Progenitor cell of endocrine pancreas (in vitro differentiated cells): ENCODE results near the gene DIRAS2. TPM values are rescaled to one million over a fixed set of nuclear protein-coding genes. Genes with fewer than 3 reads are reported as not detected.

ENCODE experiments used
- DNase-seq: peaks from one replicate; pipeline ENCODE4 v3.0.0; 2021; ENCODE audit warnings: low spot score; ENCODE audit not compliant: unreplicated experiment
- H3K27ac Mint-ChIP-seq: 2 replicates; pipeline ENCODE4 v1.8.0; 2021; ENCODE audit warnings: mild to moderate bottlenecking, moderate library complexity, mixed read lengths
- H3K27me3 Mint-ChIP-seq: 2 replicates; pipeline ENCODE4 v1.8.0; 2021; ENCODE audit warnings: mixed read lengths
- H3K36me3 Mint-ChIP-seq: 2 replicates; pipeline ENCODE4 v1.8.0; 2022; ENCODE audit warnings: mixed read lengths; ENCODE audit not compliant: insufficient read depth
- H3K4me1 Mint-ChIP-seq: 2 replicates; pipeline ENCODE4 v1.8.0; 2021; ENCODE audit warnings: low read depth, mixed read lengths
- H3K4me3 Mint-ChIP-seq: 2 replicates; pipeline ENCODE4 v1.8.0; 2021; ENCODE audit warnings: low read depth, mild to moderate bottlenecking, moderate library complexity, mixed read lengths
- H3K9me3 Mint-ChIP-seq: 2 replicates; pipeline ENCODE4 v1.8.0; 2021; ENCODE audit warnings: low read depth, mixed read lengths
- total RNA-seq: library from RNA; stranded (reverse); gene quantifications from 2 replicates; pipeline ENCODE4 v1.2.1, GENCODE V29; 2021
- TF ChIP-seq, protein P1 (sequence below): fragments of 200-600 bp; sonication (generic); IDR thresholded peaks from one replicate; pipeline ENCODE4 v1.5.0; 2021; ENCODE audit warnings: antibody characterized with exemption, mild to moderate bottlenecking; ENCODE audit not compliant: unreplicated experiment

DIRAS2 gene
- total RNA-seq, 1 donor from 2014 or later: not detected

- no peak for DNase-seq
- Mint-ChIP-seq H3K36me3 (peaks cover 2% of the 10 kb centered on the region), H3K27me3 (peaks cover 87% of the 10 kb centered on the region)
These were observed 3.1 kb upstream of the DIRAS2 start for GRCh38 chr9:90645721-90646120.

DNA sequence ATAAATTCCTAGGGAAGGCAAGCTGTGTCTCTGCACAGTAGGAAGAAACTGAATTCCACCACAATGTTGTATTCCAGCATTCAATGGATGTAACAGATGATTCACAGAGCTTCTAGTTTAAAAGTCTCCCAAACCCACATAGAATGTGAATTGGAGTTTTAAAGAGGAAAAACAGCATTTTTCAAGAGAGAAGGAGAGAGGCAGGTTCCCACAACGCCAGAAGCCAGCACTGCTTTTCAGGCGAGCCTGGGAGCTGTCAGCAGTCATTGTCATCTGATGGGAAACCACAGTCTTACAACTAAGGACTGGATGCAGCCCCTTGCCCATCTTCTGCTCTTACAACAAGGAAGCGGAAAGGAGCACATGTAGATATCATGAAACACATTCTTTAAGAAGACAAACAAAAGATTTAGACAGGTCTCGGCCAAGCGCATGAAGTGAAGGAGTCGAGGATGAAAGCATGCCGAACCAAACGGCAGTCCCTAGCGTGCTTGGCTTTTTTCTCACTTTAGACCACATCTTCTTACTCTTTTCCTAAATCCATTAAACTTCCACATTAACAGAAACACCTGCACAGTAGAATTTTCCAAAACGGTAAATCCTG lies 638 bp downstream of the DIRAS2 start:
- TF ChIP-seq, protein P1, sequence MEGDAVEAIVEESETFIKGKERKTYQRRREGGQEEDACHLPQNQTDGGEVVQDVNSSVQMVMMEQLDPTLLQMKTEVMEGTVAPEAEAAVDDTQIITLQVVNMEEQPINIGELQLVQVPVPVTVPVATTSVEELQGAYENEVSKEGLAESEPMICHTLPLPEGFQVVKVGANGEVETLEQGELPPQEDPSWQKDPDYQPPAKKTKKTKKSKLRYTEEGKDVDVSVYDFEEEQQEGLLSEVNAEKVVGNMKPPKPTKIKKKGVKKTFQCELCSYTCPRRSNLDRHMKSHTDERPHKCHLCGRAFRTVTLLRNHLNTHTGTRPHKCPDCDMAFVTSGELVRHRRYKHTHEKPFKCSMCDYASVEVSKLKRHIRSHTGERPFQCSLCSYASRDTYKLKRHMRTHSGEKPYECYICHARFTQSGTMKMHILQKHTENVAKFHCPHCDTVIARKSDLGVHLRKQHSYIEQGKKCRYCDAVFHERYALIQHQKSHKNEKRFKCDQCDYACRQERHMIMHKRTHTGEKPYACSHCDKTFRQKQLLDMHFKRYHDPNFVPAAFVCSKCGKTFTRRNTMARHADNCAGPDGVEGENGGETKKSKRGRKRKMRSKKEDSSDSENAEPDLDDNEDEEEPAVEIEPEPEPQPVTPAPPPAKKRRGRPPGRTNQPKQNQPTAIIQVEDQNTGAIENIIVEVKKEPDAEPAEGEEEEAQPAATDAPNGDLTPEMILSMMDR: no peak
- Mint-ChIP-seq H3K9me3 (no peaks in the 10 kb centered on the region), H3K4me3 (peak overlapping the region; percentile 82), H3K27ac (peak overlapping the region; percentile 33), H3K4me1 (peaks cover 5% of the 10 kb centered on the region), H3K27me3 (peaks cover 86% of the 10 kb centered on the region), H3K36me3 (no peaks in the 10 kb centered on the region)
- DNase-seq: no peak

More at GRCh38 chr9:90645721-90646120, 3.1 kb upstream of the DIRAS2 start:
- TF ChIP-seq, protein P1: no peak
- no peak overlapping the region for H3K4me3 Mint-ChIP-seq
- peaks cover 5% of the 10 kb centered on the region for H3K9me3 Mint-ChIP-seq
- H3K27ac Mint-ChIP-seq: no peak overlapping the region
- peaks cover 5% of the 10 kb centered on the region for H3K4me1 Mint-ChIP-seq

DNA sequence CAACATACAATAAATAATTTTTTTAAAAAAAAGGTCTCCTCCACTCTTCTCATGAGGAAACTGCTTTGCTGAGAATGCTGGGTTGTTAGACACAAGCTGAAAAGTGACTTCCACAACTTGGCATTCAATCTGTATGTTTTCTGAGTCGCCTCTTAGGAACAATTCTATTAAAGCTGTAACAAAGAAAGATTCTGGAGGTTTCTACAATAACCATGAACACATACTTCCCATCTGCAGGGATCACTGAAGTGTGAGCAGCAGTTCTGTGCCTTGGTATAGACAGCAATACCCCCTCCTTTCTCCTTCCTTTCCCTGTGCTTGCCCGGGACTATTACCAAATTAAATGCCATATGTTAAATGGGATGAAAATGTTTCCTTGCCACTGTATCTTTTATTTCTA lies 1.5 kb downstream of the DIRAS2 start:
- TF ChIP-seq, protein P1: no peak
- Mint-ChIP-seq H3K27me3 (peaks cover 77% of the 10 kb centered on the region), H3K4me3 (no peak overlapping the region), H3K9me3 (no peaks in the 10 kb centered on the region), H3K27ac (no peak overlapping the region), H3K4me1 (peaks cover 5% of the 10 kb centered on the region), H3K36me3 (no peaks in the 10 kb centered on the region)
- DNase-seq: no peak

GRCh38 chr9:90640361-90640760 lies 2.3 kb downstream of the DIRAS2 start:
- TF ChIP-seq, protein P1: no peak
- peaks cover 70% of the 10 kb centered on the region for H3K27me3 Mint-ChIP-seq
- peaks cover 5% of the 10 kb centered on the region for H3K4me1 Mint-ChIP-seq
- H3K36me3 Mint-ChIP-seq: no peaks in the 10 kb centered on the region
- no peaks in the 10 kb centered on the region for H3K9me3 Mint-ChIP-seq
- H3K27ac Mint-ChIP-seq: no peak overlapping the region
- DNase-seq: no peak
- H3K4me3 Mint-ChIP-seq: no peak overlapping the region

- Mint-ChIP-seq H3K27me3 (peaks cover 47% of the 10 kb centered on the region), H3K9me3 (no peaks in the 10 kb centered on the region), H3K36me3 (no peaks in the 10 kb centered on the region), H3K27ac (no peak overlapping the region), H3K4me3 (no peak overlapping the region), H3K4me1 (peaks cover 4% of the 10 kb centered on the region)
- TF ChIP-seq, protein P1: no peak
- no peak for DNase-seq
These were observed 5.0 kb downstream of the DIRAS2 start for GRCh38 chr9:90637626-90638025.
